ENCODE measurements around the gene KIZ.

- no peak for TF ChIP-seq POLR2A (IDR thresholded peaks at IDR 0.05)
- TF ChIP-seq CTCF (IDR thresholded peaks at IDR 0.05), result no peak
- TF ChIP-seq EP300 (IDR thresholded peaks at IDR 0.05), result no peak
Measured at GRCh38 chr20:21154692-21155091, 28.8 kb downstream of the KIZ start.

All from upper lobe of left lung (tissue), 4 donors.